GM12892 (cell line): ENCODE data around the gene LRG1.

Experiments used
- DNase-seq: peaks from one replicate; pipeline ENCODE4 v3.0.0; 2011; ENCODE audit not compliant: insufficient read length
- FAIRE-seq: peaks from 2 replicates; lab custom pipeline; 2011; peaks lifted over from hg19 to GRCh38; lab: Jason Lieb, UNC
- POLR2A ChIP-seq: IDR thresholded peaks from 2 replicates; pipeline ENCODE4 v1.6.1; 2011; ENCODE audit warnings: low read depth, low read length, control low read depth
- POLR2AphosphoS5 ChIP-seq: IDR thresholded peaks from 2 replicates; pipeline ENCODE4 v1.6.1; 2011; ENCODE audit warnings: low read depth, low read length, control low read depth
- TAF1 ChIP-seq: IDR thresholded peaks from 2 replicates; pipeline ENCODE4 v1.6.1; 2011; ENCODE audit warnings: low read depth, mild to moderate bottlenecking, control low read depth, low read length, borderline replicate concordance

LRG1 gene

GRCh38 chr19:4505570-4506448 lies 34.0 kb downstream of the LRG1 start:
- TF ChIP-seq POLR2A (no peak), POLR2AphosphoS5 (no peak), TAF1 (no peak)

GRCh38 chr19:4504891-4505569 lies 34.8 kb downstream of the LRG1 start:
- no peak for FAIRE-seq
- TF ChIP-seq TAF1 (no peak), POLR2AphosphoS5 (no peak), POLR2A (no peak)
- DNase-seq = no peak

More at GRCh38 chr19:4505570-4506448, 34.0 kb downstream of the LRG1 start:
- no peak for DNase-seq
- FAIRE-seq = no peak

GRCh38 chr19:4504297-4504701 lies 35.5 kb downstream of the LRG1 start:
- DNase-seq = no peak
- FAIRE-seq = no peak
- TF ChIP-seq POLR2A (no peak), TAF1 (no peak), POLR2AphosphoS5 (no peak)

GRCh38 chr19:4503825-4504170 lies 36.0 kb downstream of the LRG1 start:
- FAIRE-seq (no peak), DNase-seq (no peak)
- TF ChIP-seq POLR2AphosphoS5 = no peak
- no peak for TF ChIP-seq POLR2A
- TF ChIP-seq TAF1 = no peak

GRCh38 chr19:4503132-4503824 lies 36.6 kb downstream of the LRG1 start:
- DNase-seq (no peak), FAIRE-seq (no peak)
- no peak for TF ChIP-seq POLR2A

- DNase-seq (no peak), FAIRE-seq (no peak)
- TF ChIP-seq POLR2A (no peak), TAF1 (no peak), POLR2AphosphoS5 (no peak)
Observed at GRCh38 chr19:4502282-4503131, 37.3 kb downstream of the LRG1 start.

- DNase-seq = no peak
- FAIRE-seq = no peak
Observed at GRCh38 chr19:4501691-4502090, 38.1 kb downstream of the LRG1 start.

GRCh38 chr19:4500841-4501591 lies 38.8 kb downstream of the LRG1 start:
- TF ChIP-seq POLR2A = no peak
- TF ChIP-seq POLR2AphosphoS5 = no peak
- TF ChIP-seq TAF1 = no peak
- FAIRE-seq = no peak
- no peak for DNase-seq

More at GRCh38 chr19:4501691-4502090, 38.1 kb downstream of the LRG1 start:
- TF ChIP-seq POLR2AphosphoS5 (no peak), TAF1 (no peak), POLR2A (no peak)

- DNase-seq = no peak
- no peak for FAIRE-seq
- TF ChIP-seq TAF1 = no peak
- TF ChIP-seq POLR2A = no peak
- no peak for TF ChIP-seq POLR2AphosphoS5
Observed at GRCh38 chr19:4499855-4500254, 40.0 kb downstream of the LRG1 start.

- no peak for FAIRE-seq
- TF ChIP-seq TAF1 (no peak), POLR2A (no peak), POLR2AphosphoS5 (no peak)
- DNase-seq = no peak
Observed at GRCh38 chr19:4499318-4499717, 40.5 kb downstream of the LRG1 start.
